ENCODE data around the gene RAB20.

GRCh38 chr13:110600980-110601379 is 39.5 kb upstream of the RAB20 start:
- TF ChIP-seq, protein P1, sequence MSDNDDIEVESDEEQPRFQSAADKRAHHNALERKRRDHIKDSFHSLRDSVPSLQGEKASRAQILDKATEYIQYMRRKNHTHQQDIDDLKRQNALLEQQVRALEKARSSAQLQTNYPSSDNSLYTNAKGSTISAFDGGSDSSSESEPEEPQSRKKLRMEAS (IDR thresholded peaks at IDR 0.05), result no peak
- TF ChIP-seq TCF12 (IDR thresholded peaks at IDR 0.05; ENCODE audit: low read depth) (no peak), USF1 (IDR thresholded peaks at IDR 0.05) (no peak), TEAD4 (IDR thresholded peaks at IDR 0.05) (no peak), TAF1 (IDR thresholded peaks at IDR 0.05; ENCODE audit: low read depth) (no peak), FOXM1 (IDR thresholded peaks at IDR 0.05; ENCODE audit: borderline replicate concordance, low read depth) (no peak), NFIC (IDR thresholded peaks at IDR 0.05) (no peak), EGR1 (IDR thresholded peaks at IDR 0.05) (no peak), YY1 (IDR thresholded peaks at IDR 0.05; ENCODE audit: low read depth) (no peak), EP300 (IDR thresholded peaks at IDR 0.05; ENCODE audit: borderline replicate concordance) (no peak)

All from Ishikawa (cell line).